ENCODE results near the gene SLCO2A1.

Gene SLCO2A1

GRCh38 chr3:133933097-133934024 lies 96.4 kb downstream of the SLCO2A1 start:
- H3K27ac ChIP-seq = no peak overlapping the region
- no peak overlapping the region for H3K9ac ChIP-seq
- no peak for TF ChIP-seq CTCF (conservative IDR thresholded peaks at IDR 0.05; ENCODE audit: low read depth, low read length)
- no peak overlapping the region for H3K4me2 ChIP-seq
- H3K4me1 ChIP-seq (ENCODE audit: low read depth, poor library complexity, severe bottlenecking) = no peaks in the 10 kb centered on the region
- no peak overlapping the region for H3K4me3 ChIP-seq (IDR thresholded peaks at IDR 0.05; ENCODE audit: insufficient read depth, low read depth, low read length)
- H3K36me3 ChIP-seq (ENCODE audit: insufficient read depth) = no peaks in the 10 kb centered on the region
- no peaks in the 10 kb centered on the region for H3K79me2 ChIP-seq (ENCODE audit: insufficient read depth, low read depth)
- no peaks in the 10 kb centered on the region for H3K27me3 ChIP-seq (ENCODE audit: insufficient read depth, low read depth)
- H2AFZ ChIP-seq (ENCODE audit: low read depth) = no peak overlapping the region
- no peaks in the 10 kb centered on the region for H4K20me1 ChIP-seq (ENCODE audit: insufficient read depth)

- no peaks in the 10 kb centered on the region for H3K36me3 ChIP-seq (ENCODE audit: insufficient read depth)
- no peak overlapping the region for H3K4me2 ChIP-seq
- H4K20me1 ChIP-seq (ENCODE audit: insufficient read depth) = no peaks in the 10 kb centered on the region
- TF ChIP-seq CTCF (conservative IDR thresholded peaks at IDR 0.05; ENCODE audit: low read depth, low read length) = no peak
- no peak overlapping the region for H3K9ac ChIP-seq
- H3K79me2 ChIP-seq (ENCODE audit: insufficient read depth, low read depth) = no peaks in the 10 kb centered on the region
- H3K27ac ChIP-seq = no peak overlapping the region
- H3K27me3 ChIP-seq (ENCODE audit: insufficient read depth, low read depth) = no peaks in the 10 kb centered on the region
- no peak overlapping the region for H2AFZ ChIP-seq (ENCODE audit: low read depth)
- no peak overlapping the region for H3K4me3 ChIP-seq (IDR thresholded peaks at IDR 0.05; ENCODE audit: insufficient read depth, low read depth, low read length)
- H3K4me1 ChIP-seq (ENCODE audit: low read depth, poor library complexity, severe bottlenecking) = peaks cover 5% of the 10 kb centered on the region
These were observed 97.7 kb downstream of the SLCO2A1 start for GRCh38 chr3:133932009-133932408.

- Histone ChIP-seq H3K79me2 (ENCODE audit: insufficient read depth, low read depth) (no peaks in the 10 kb centered on the region), H3K36me3 (ENCODE audit: insufficient read depth) (no peaks in the 10 kb centered on the region), H3K27ac (no peak overlapping the region), H2AFZ (ENCODE audit: low read depth) (no peak overlapping the region), H4K20me1 (ENCODE audit: insufficient read depth) (no peaks in the 10 kb centered on the region), H3K4me1 (ENCODE audit: low read depth, poor library complexity, severe bottlenecking) (peaks cover 5% of the 10 kb centered on the region), H3K4me3 (IDR thresholded peaks at IDR 0.05; ENCODE audit: insufficient read depth, low read depth, low read length) (no peak overlapping the region), H3K4me2 (no peak overlapping the region), H3K9ac (no peak overlapping the region), H3K27me3 (ENCODE audit: insufficient read depth, low read depth) (no peaks in the 10 kb centered on the region)
- no peak for TF ChIP-seq CTCF (conservative IDR thresholded peaks at IDR 0.05; ENCODE audit: low read depth, low read length)
These were observed 98.6 kb downstream of the SLCO2A1 start for GRCh38 chr3:133931084-133931483.

GRCh38 chr3:133930341-133930933 lies 99.3 kb downstream of the SLCO2A1 start:
- Histone ChIP-seq H3K9ac (no peak overlapping the region), H3K36me3 (ENCODE audit: insufficient read depth) (no peaks in the 10 kb centered on the region), H3K4me3 (IDR thresholded peaks at IDR 0.05; ENCODE audit: insufficient read depth, low read depth, low read length) (no peak overlapping the region), H3K79me2 (ENCODE audit: insufficient read depth, low read depth) (no peaks in the 10 kb centered on the region), H3K27ac (no peak overlapping the region), H2AFZ (ENCODE audit: low read depth) (no peak overlapping the region), H3K27me3 (ENCODE audit: insufficient read depth, low read depth) (no peaks in the 10 kb centered on the region), H3K4me1 (ENCODE audit: low read depth, poor library complexity, severe bottlenecking) (peaks cover 5% of the 10 kb centered on the region), H3K4me2 (no peak overlapping the region), H4K20me1 (ENCODE audit: insufficient read depth) (no peaks in the 10 kb centered on the region)
- peak; percentile 79 for TF ChIP-seq CTCF (conservative IDR thresholded peaks at IDR 0.05; ENCODE audit: low read depth, low read length)

Data from KMS-11 (cell line).